Osteocyte (in vitro differentiated cells): ENCODE results near the gene LIN7B. TPM values are rescaled to one million over a fixed set of nuclear protein-coding genes. Genes with fewer than 3 reads are reported as not detected.
"Not testable (repeated sequence)": the region's sequence is repeated elsewhere in the genome, so short reads cannot be mapped to it uniquely, and the experiment has no call there.

Experiments used
- DNase-seq: peaks from one replicate; pipeline ENCODE4 v3.0.0; 2021; ENCODE audit warnings: mixed read lengths; ENCODE audit not compliant: unreplicated experiment; ENCODE audit errors: extremely low spot score
- H3K27ac Mint-ChIP-seq: one replicate; pipeline ENCODE4 v1.8.0; 2021; ENCODE audit warnings: mild to moderate bottlenecking, mixed read lengths; ENCODE audit not compliant: unreplicated experiment
- H3K27me3 Mint-ChIP-seq: one replicate; pipeline ENCODE4 v1.8.0; 2021; ENCODE audit warnings: mixed read lengths; ENCODE audit not compliant: unreplicated experiment
- H3K36me3 Mint-ChIP-seq: one replicate; pipeline ENCODE4 v1.8.0; 2021; ENCODE audit warnings: mixed read lengths; ENCODE audit not compliant: unreplicated experiment
- H3K4me1 Mint-ChIP-seq: one replicate; pipeline ENCODE4 v1.8.0; 2021; ENCODE audit warnings: mixed read lengths; ENCODE audit not compliant: unreplicated experiment
- H3K4me3 Mint-ChIP-seq: one replicate; pipeline ENCODE4 v1.8.0; 2021; ENCODE audit warnings: mild to moderate bottlenecking, moderate library complexity, mixed read lengths; ENCODE audit not compliant: unreplicated experiment
- H3K9me3 Mint-ChIP-seq: one replicate; pipeline ENCODE4 v1.8.0; 2021; ENCODE audit warnings: mixed read lengths; ENCODE audit not compliant: unreplicated experiment
- CTCF ChIP-seq: fragments of 200-600 bp; sonication (generic); IDR thresholded peaks from 2 replicates; pipeline ENCODE4 v1.5.0; 2021; ENCODE audit warnings: antibody characterized with exemption, mild to moderate bottlenecking, moderate library complexity
- total RNA-seq: library from RNA; stranded (reverse); gene quantifications from 2 replicates; pipeline ENCODE4 v1.2.1, GENCODE V29; 2021

The LIN7B gene
- total RNA-seq, 1 donor from 2014 or later: 9.9 TPM

- Mint-ChIP-seq H3K36me3 (no peaks in the 10 kb centered on the region), H3K27me3 (no peaks in the 10 kb centered on the region), H3K4me1 (peaks cover 23% of the 10 kb centered on the region), H3K27ac (no peak overlapping the region), H3K4me3 (peak overlapping the region; percentile 44), H3K9me3 (no peaks in the 10 kb centered on the region)
- no peak for DNase-seq
- no peak for TF ChIP-seq CTCF
Observed at GRCh38 chr19:49120868-49121267, 6.7 kb downstream of the LIN7B start.

GRCh38 chr19:49121841-49122240 lies 7.7 kb downstream of the LIN7B start:
- not testable (repeated sequence) for H3K9me3 Mint-ChIP-seq, H3K36me3 Mint-ChIP-seq, H3K4me3 Mint-ChIP-seq, DNase-seq, H3K27ac Mint-ChIP-seq, H3K27me3 Mint-ChIP-seq
- H3K4me1 Mint-ChIP-seq: peaks cover 19% of the 10 kb centered on the region

GRCh38 chr19:49123285-49123684 lies 9.1 kb downstream of the LIN7B start:
- not testable (repeated sequence) for H3K4me3 Mint-ChIP-seq, H3K36me3 Mint-ChIP-seq
- peaks cover 16% of the 10 kb centered on the region for H3K4me1 Mint-ChIP-seq

GRCh38 chr19:49125025-49125731 lies 11.0 kb downstream of the LIN7B start:
- DNase-seq: no peak

More at GRCh38 chr19:49123285-49123684, 9.1 kb downstream of the LIN7B start:
- H3K9me3 Mint-ChIP-seq, H3K27ac Mint-ChIP-seq, DNase-seq, H3K27me3 Mint-ChIP-seq: not testable (repeated sequence)

GRCh38 chr19:49126575-49126974 lies 12.4 kb downstream of the LIN7B start:
- Mint-ChIP-seq H3K27ac (no peak overlapping the region), H3K4me3 (no peak overlapping the region), H3K36me3 (no peaks in the 10 kb centered on the region), H3K9me3 (no peaks in the 10 kb centered on the region), H3K27me3 (no peaks in the 10 kb centered on the region), H3K4me1 (peaks cover 16% of the 10 kb centered on the region)
- TF ChIP-seq CTCF: no peak
- no peak for DNase-seq

More at GRCh38 chr19:49125025-49125731, 11.0 kb downstream of the LIN7B start:
- no peaks in the 10 kb centered on the region for H3K9me3 Mint-ChIP-seq
- no peaks in the 10 kb centered on the region for H3K36me3 Mint-ChIP-seq
- H3K4me1 Mint-ChIP-seq: peaks cover 21% of the 10 kb centered on the region
- no peak for TF ChIP-seq CTCF
- no peaks in the 10 kb centered on the region for H3K27me3 Mint-ChIP-seq
- H3K4me3 Mint-ChIP-seq: no peak overlapping the region
- H3K27ac Mint-ChIP-seq: no peak overlapping the region

- Mint-ChIP-seq H3K4me1 (peaks cover 16% of the 10 kb centered on the region), H3K4me3 (peak overlapping the region; percentile 38)
- not testable (repeated sequence) for H3K27me3 Mint-ChIP-seq, H3K9me3 Mint-ChIP-seq, H3K36me3 Mint-ChIP-seq, H3K27ac Mint-ChIP-seq, DNase-seq
Observed at GRCh38 chr19:49127225-49127624, 13.1 kb downstream of the LIN7B start.
